OCI-LY1 (cell line): ENCODE results near the gene MAN1B1.

Experiments
- CTCF ChIP-seq: fragments of 200-600 bp; sonication (generic), shearing (Covaris generic); IDR thresholded peaks from 2 replicates; pipeline ENCODE4 v1.5.1; 2017; ENCODE audit warnings: mild to moderate bottlenecking, antibody characterized with exemption, low read length, moderate library complexity, mixed read lengths
- EZH2 ChIP-seq: fragments of 200-600 bp; sonication (generic), shearing (Covaris generic); IDR thresholded peaks from 2 replicates; pipeline ENCODE4 v1.8.0; 2017; ENCODE audit warnings: borderline replicate concordance, mixed run types, mild to moderate bottlenecking, antibody characterized with exemption, low read length, moderate library complexity, mixed read lengths

- TF ChIP-seq CTCF (no peak), EZH2 (no peak)
Observed at GRCh38 chr9:137070906-137071275, 15.9 kb upstream of the MAN1B1 start.
